HCT116 (cell line): ENCODE measurements around the gene CPNE4. TPM values are rescaled to one million over a fixed set of nuclear protein-coding genes. Genes with fewer than 3 reads are reported as not detected.

Source experiments
- ATAC-seq: fragments of 200-7000 bp; cut with Tn5 transposase; 2 replicates; pipeline ENCODE4 v1.9.1; 2020; ENCODE audit warnings: mild to moderate bottlenecking, moderate library complexity
- BruUV-seq: library from RNA; stranded (reverse); fragments of 400-500 nt; replicated peaks from 2 replicates; lab custom pipeline; 2021; lab: Mats Ljungman, UMichigan
- CTCF ChIA-PET: fragments of 300-600 bp; sonication (Branson Sonifier 250); formaldehyde crosslinking; loops from one replicate; lab custom pipeline; 2021; ENCODE audit warnings: antibody characterized with exemption; lab: Charles Lee
- POLR2A ChIA-PET: fragments of 300-600, 350-600 bp; sonication (Branson Sonifier 250); formaldehyde crosslinking; loops from one replicate; lab custom pipeline; 2021; ENCODE audit warnings: antibody characterized with exemption; lab: Charles Lee
- RAD21 ChIA-PET, 2 experiments: fragments of 300-600 bp; sonication (Branson Sonifier 250); formaldehyde crosslinking; loops; one replicate each; lab custom pipeline; 2023; ENCODE audit warnings: low total read pairs in 2 of 2; ENCODE audit not compliant: uncharacterized antibody in 2 of 2, unreplicated experiment in 2 of 2, low non-redundant PET in 1 of 2; lab: Charles Lee
- DNase-seq: peaks from one replicate; pipeline ENCODE4 v3.0.0-alpha.2; 2010; ENCODE audit warnings: low read depth, low spot score
- H2AFZ ChIP-seq: fragments of 200-600 bp; shearing (Covaris generic), sonication (generic); 2 replicates; pipeline ENCODE4 v1.6.1; 2017; ENCODE audit warnings: low read depth, mixed run types, mixed read lengths, antibody characterized with exemption, low read length; ENCODE audit not compliant: poor library complexity, severe bottlenecking
- H3K27ac ChIP-seq: 2 replicates; pipeline ENCODE4 v1.5.1; 2012; ENCODE audit warnings: low read depth, low read length
- H3K27me3 ChIP-seq: fragments of 200-600 bp; sonication (generic); 2 replicates; pipeline ENCODE4 v1.6.1; 2016; ENCODE audit warnings: mixed run types, low read length, mixed read lengths; ENCODE audit not compliant: insufficient read depth
- H3K36me3 ChIP-seq, 2 experiments: fragments of 200-500 bp in 1 of 2; fragments of 200-600 bp in 1 of 2; sonication (Bioruptor generic) in 1 of 2; sonication (generic) in 1 of 2; 2 replicates each; pipeline versions ENCODE4 v1.5.1 to v1.6.1; 2014 to 2016; ENCODE audit warnings: low read length in 2 of 2, inconsistent platforms in 1 of 2, mixed read lengths in 1 of 2, mixed run types in 1 of 2; ENCODE audit not compliant: insufficient read depth in 2 of 2, control insufficient read depth in 1 of 2
- H3K4me1 ChIP-seq, 2 experiments: fragments of 200-600 bp in 1 of 2; sonication (generic) in 1 of 2; 2 replicates each; pipeline versions ENCODE4 v1.5.1 to v1.6.1; 2012 to 2017; ENCODE audit warnings: low read length in 2 of 2, inconsistent platforms in 1 of 2, mild to moderate bottlenecking in 1 of 2, mixed read lengths in 1 of 2, mixed run types in 1 of 2, moderate library complexity in 1 of 2; ENCODE audit not compliant: insufficient read depth in 2 of 2, control insufficient read depth in 1 of 2
- H3K4me2 ChIP-seq: fragments of 200-600 bp; sonication (generic); 2 replicates; pipeline ENCODE4 v1.6.1; 2017; ENCODE audit warnings: mixed run types, low read length, mixed read lengths
- H3K4me3 ChIP-seq, 2 experiments: fragments of 200-600 bp in 1 of 2; sonication (generic) in 1 of 2; replicated peaks in 1 of 2; 2 replicates each; pipeline ENCODE4 v1.5.1; 2011 to 2016; ENCODE audit warnings: low read length in 2 of 2, control low read depth in 1 of 2, low read depth in 1 of 2, mild to moderate bottlenecking in 1 of 2, mixed read lengths in 1 of 2, mixed run types in 1 of 2
- H3K79me2 ChIP-seq: fragments of 200-600 bp; sonication (generic); 2 replicates; pipeline ENCODE4 v1.6.1; 2017; ENCODE audit warnings: mild to moderate bottlenecking, mixed run types, low read length, moderate library complexity, mixed read lengths; ENCODE audit not compliant: insufficient read depth
- H3K9ac ChIP-seq: fragments of 200-600 bp; sonication (generic); 2 replicates; pipeline ENCODE4 v1.6.1; 2016; ENCODE audit warnings: low read length, mixed read lengths
- H3K9me2 ChIP-seq: fragments of 200-600 bp; sonication (generic), shearing (Covaris generic); 2 replicates; pipeline ENCODE4 v1.6.1; 2017; ENCODE audit warnings: mixed run types, mild to moderate bottlenecking, moderate library complexity; ENCODE audit not compliant: insufficient read depth
- H3K9me3 ChIP-seq, 2 experiments: fragments of 200-500 bp in 1 of 2; fragments of 200-600 bp in 1 of 2; sonication (Bioruptor generic) in 1 of 2; sonication (generic) in 1 of 2; 2 replicates each; pipeline ENCODE4 v1.6.1; 2014 to 2017; ENCODE audit warnings: low read length in 2 of 2, mixed read lengths in 2 of 2, inconsistent platforms in 1 of 2, low read depth in 1 of 2, mild to moderate bottlenecking in 1 of 2, mixed run types in 1 of 2, moderate library complexity in 1 of 2; ENCODE audit not compliant: control insufficient read depth in 1 of 2, insufficient read depth in 1 of 2
- H4K20me1 ChIP-seq: fragments of 200-600 bp; sonication (generic), shearing (Covaris generic); 2 replicates; pipeline ENCODE4 v1.6.1; 2017; ENCODE audit warnings: mixed run types, mild to moderate bottlenecking, moderate library complexity; ENCODE audit not compliant: insufficient read depth
- ATF3 ChIP-seq: IDR thresholded peaks from 2 replicates; pipeline ENCODE4 v1.6.1; 2012
- CBX3 ChIP-seq: IDR thresholded peaks from 2 replicates; pipeline ENCODE4 v1.6.1; 2012; ENCODE audit warnings: low read depth
- CTCF ChIP-seq, 3 experiments: fragments of 200-600 bp in 1 of 3; sonication (generic) in 1 of 3; IDR thresholded peaks in 2 of 3; conservative IDR thresholded peaks in 1 of 3; 2 replicates each; pipeline ENCODE4 v1.5.1; 2012 to 2017; ENCODE audit warnings: low read depth in 2 of 3, low read length in 2 of 3, antibody characterized with exemption in 1 of 3, borderline replicate concordance in 1 of 3, control low read depth in 1 of 3, mild to moderate bottlenecking in 1 of 3, mixed read lengths in 1 of 3, mixed run types in 1 of 3, moderate library complexity in 1 of 3; ENCODE audit not compliant: insufficient read depth in 1 of 3
- EGR1 ChIP-seq: IDR thresholded peaks from 2 replicates; pipeline ENCODE4 v1.6.1; 2012; ENCODE audit warnings: low read depth
- ELF1 ChIP-seq: IDR thresholded peaks from 2 replicates; pipeline ENCODE4 v1.6.1; 2012; ENCODE audit warnings: low read depth, borderline replicate concordance
- EZH2 ChIP-seq: fragments of 200-600 bp; sonication (generic); IDR thresholded peaks from 2 replicates; pipeline ENCODE4 v1.6.1; 2017; ENCODE audit warnings: antibody characterized with exemption, mixed run types
- EZH2phosphoT487 ChIP-seq: fragments of 200-600 bp; IDR thresholded peaks from 2 replicates; pipeline ENCODE4 v1.6.1; 2018; ENCODE audit warnings: antibody characterized with exemption, borderline replicate concordance
- FOSL1 ChIP-seq: IDR thresholded peaks from 2 replicates; pipeline ENCODE4 v1.6.1; 2012; ENCODE audit warnings: low read depth
- JUND ChIP-seq: IDR thresholded peaks from 2 replicates; pipeline ENCODE4 v1.6.1; 2012
- MAX ChIP-seq: IDR thresholded peaks from 2 replicates; pipeline ENCODE4 v1.6.1; 2012
- POLR2A ChIP-seq: IDR thresholded peaks from 2 replicates; pipeline ENCODE4 v1.7.0; 2011; ENCODE audit warnings: borderline replicate concordance; ENCODE audit not compliant: insufficient read depth, insufficient read length; ENCODE audit errors: extremely low read depth
- POLR2AphosphoS5 ChIP-seq: IDR thresholded peaks from 2 replicates; pipeline ENCODE4 v1.6.1; 2011; ENCODE audit warnings: mild to moderate bottlenecking, low read depth, low read length, moderate library complexity
- REST ChIP-seq: IDR thresholded peaks from 2 replicates; pipeline ENCODE4 v1.6.1; 2012; ENCODE audit warnings: low read depth
- SIN3A ChIP-seq: IDR thresholded peaks from 2 replicates; pipeline ENCODE4 v1.6.1; 2012; ENCODE audit warnings: low read depth
- SRF ChIP-seq: IDR thresholded peaks from 2 replicates; pipeline ENCODE4 v1.6.1; 2012; ENCODE audit warnings: low read depth
- TCF7L2 ChIP-seq: IDR thresholded peaks from 2 replicates; pipeline ENCODE4 v1.7.0; 2011; ENCODE audit warnings: borderline replicate concordance, inconsistent platforms; ENCODE audit not compliant: insufficient read depth, insufficient read length; ENCODE audit errors: extremely low read depth
- YY1 ChIP-seq: IDR thresholded peaks from 2 replicates; pipeline ENCODE4 v1.6.1; 2011; ENCODE audit warnings: low read length, low read depth, moderate library complexity, mild to moderate bottlenecking; ENCODE audit not compliant: insufficient replicate concordance; ENCODE audit errors: extremely low read depth
- ZBTB33 ChIP-seq: IDR thresholded peaks from 2 replicates; pipeline ENCODE4 v1.6.1; 2011; ENCODE audit warnings: mild to moderate bottlenecking, low read length, moderate library complexity; ENCODE audit not compliant: insufficient replicate concordance; ENCODE audit errors: extremely low read depth
- ZFX ChIP-seq: fragments of 450-650 bp; IDR thresholded peaks from 2 replicates; pipeline ENCODE4 v1.6.1; 2017
- ZNF274 ChIP-seq: fragments of 200-500 bp; sonication (Bioruptor generic); IDR thresholded peaks from 2 replicates; pipeline ENCODE4 v1.6.1; 2014; ENCODE audit warnings: mild to moderate bottlenecking, low read depth, low read length, inconsistent platforms
- intact Hi-C: fragments of 100-400 bp; cut with micrococcal nuclease; formaldehyde crosslinking; loops from 2 replicates; pipeline ENCODE4 v1.10.0; 2022
- total RNA-seq: library from RNA; stranded (reverse); gene quantifications from one replicate; pipeline ENCODE4 v1.2.1, GENCODE V29; 2021; ENCODE audit not compliant: unreplicated experiment

CPNE4 gene
- total RNA-seq, 1 experiment from 2014 or later = not detected

- H3K27ac ChIP-seq = no peak overlapping the region
- TF ChIP-seq EGR1 (no peak), MAX (no peak), SIN3A (no peak), SRF (no peak), TCF7L2 (no peak), POLR2AphosphoS5 (no peak), ATF3 (no peak), CTCF (IDR thresholded peaks at IDR 0.05 in 2 of 3, conservative IDR thresholded peaks at IDR 0.05 in 1 of 3; ENCODE audit: borderline replicate concordance in 1 of 3, insufficient read depth in 1 of 3, low read depth in 2 of 3, low read length in 2 of 3) (no peak), POLR2A (no peak), FOSL1 (no peak), YY1 (no peak), CBX3 (no peak), REST (no peak), ZNF274 (no peak), ZBTB33 (no peak), EZH2 (no peak), JUND (no peak), ZFX (no peak), EZH2phosphoT487 (no peak), ELF1 (no peak)
- TF ChIP-seq, all 23 proteins: peak for 0
- Histone ChIP-seq H3K4me3 (no peak overlapping the region), H3K36me3 (no peaks in the 10 kb centered on the region), H3K9ac (no peak overlapping the region), H3K4me2 (no peak overlapping the region), H3K79me2 (no peaks in the 10 kb centered on the region), H4K20me1 (no peaks in the 10 kb centered on the region; the same call in 1 of the 2 replicates), H3K9me2 (no peaks in the 10 kb centered on the region), H3K4me1 (no peaks in the 10 kb centered on the region), H3K9me3 (no peaks in the 10 kb centered on the region), H3K27me3 (peaks cover 13% of the 10 kb centered on the region; the same call in 1 of the 2 replicates), H2AFZ (no peak overlapping the region)
- ChIA-PET CTCF (no interaction called here), POLR2A (no interaction called here), RAD21 (no interaction called here)
- BruUV-seq = no TSS peak
- DNase-seq (no peak), ATAC-seq (no peak)
- intact Hi-C loops = no loop called here
These were observed 279.4 kb downstream of the CPNE4 start for GRCh38 chr3:131755380-131755779.
